ENCODE data around the gene STAC.

- TF ChIP-seq CTCF (IDR thresholded peaks at IDR 0.05) (no peak), POLR2A (IDR thresholded peaks at IDR 0.05) (no peak), POLR2AphosphoS5 (IDR thresholded peaks at IDR 0.05) (no peak)
Measured at GRCh38 chr3:36444909-36445308, 64.6 kb downstream of the STAC start.

Data from breast epithelium (tissue), 3 donors.